ENCODE results near the gene SHISA8.
A peak's percentile ranks its signal among the peaks of the same experiment; 100 is the strongest.

The SHISA8 gene

GRCh38 chr22:41913842-41914534, 886 bp downstream of the SHISA8 start:
- peak; percentile 60 for DNase-seq (ENCODE audit: low spot score)

GRCh38 chr22:41913040-41913719, 1.7 kb downstream of the SHISA8 start:
- DNase-seq (ENCODE audit: low spot score): no peak

GRCh38 chr22:41912338-41913039, 2.4 kb downstream of the SHISA8 start:
- DNase-seq (ENCODE audit: low spot score): no peak

- DNase-seq (ENCODE audit: low spot score): peak; percentile 55
Observed at GRCh38 chr22:41911001-41911611, 3.8 kb downstream of the SHISA8 start.

GRCh38 chr22:41910050-41911000, 4.5 kb downstream of the SHISA8 start:
- DNase-seq (ENCODE audit: low spot score): peak; percentile 55

- DNase-seq (ENCODE audit: low spot score): peak; percentile 71
Observed at GRCh38 chr22:41909310-41910049, 5.4 kb downstream of the SHISA8 start.

GRCh38 chr22:41908411-41909309, 6.2 kb downstream of the SHISA8 start:
- peak; percentile 57 for DNase-seq (ENCODE audit: low spot score)

GRCh38 chr22:41907436-41908401, 7.2 kb downstream of the SHISA8 start:
- no peak for DNase-seq (ENCODE audit: low spot score)

GRCh38 chr22:41906822-41907221, 8.1 kb downstream of the SHISA8 start:
- no peak for DNase-seq (ENCODE audit: low spot score)

GRCh38 chr22:41905411-41906202, 9.3 kb downstream of the SHISA8 start:
- no peak for DNase-seq (ENCODE audit: low spot score)

GRCh38 chr22:41904450-41905410, 10.1 kb downstream of the SHISA8 start:
- no peak for DNase-seq (ENCODE audit: low spot score)

GRCh38 chr22:41902932-41903421, 11.9 kb downstream of the SHISA8 start:
- no peak for DNase-seq (ENCODE audit: low spot score)

- DNase-seq (ENCODE audit: low spot score): no peak
Observed at GRCh38 chr22:41902016-41902415, 12.9 kb downstream of the SHISA8 start.

- no peak for DNase-seq (ENCODE audit: low spot score)
Observed at GRCh38 chr22:41900652-41901312, 14.1 kb downstream of the SHISA8 start.

GRCh38 chr22:41899992-41900651, 14.8 kb downstream of the SHISA8 start:
- no peak for DNase-seq (ENCODE audit: low spot score)
